Measurements from ENCODE around the gene MRPL16. TPM values are rescaled to one million over a fixed set of nuclear protein-coding genes. Genes with fewer than 3 reads are reported as not detected.

MRPL16 gene
- total and polyA plus RNA-seq, 4 donors = 38.2 to 54.1 (median 40.2) TPM

GRCh38 chr11:59766542-59767224 is 43.9 kb downstream of the MRPL16 start:
- no peak overlapping the region for H3K4me3 ChIP-seq
- H3K36me3 ChIP-seq (ENCODE audit: control insufficient read depth in 4 of 4, insufficient read depth in 4 of 4, low read length in 4 of 4) = no peaks in the 10 kb centered on the region
- no peak overlapping the region for H3K27ac ChIP-seq (ENCODE audit: low read depth in 1 of 2, low read length in 1 of 2)
- WGBS, 2 donors = 79 to 81% methylated on average over 6 of the region's 6 CpGs
- H3K9ac ChIP-seq (ENCODE audit: insufficient read depth in 1 of 2, low read length in 2 of 2) = no peak overlapping the region
- DNase-seq = no peak
- TF ChIP-seq CTCF (IDR thresholded peaks at IDR 0.05; ENCODE audit: control extremely low read depth, extremely low read depth) = no peak
- no peak for ATAC-seq (ENCODE audit: insufficient read depth, low FRiP score)
- peaks cover 0 to 2% (median 0%) of the 10 kb centered on the region in 4 donors for H3K9me3 ChIP-seq (ENCODE audit: control insufficient read depth in 4 of 4, insufficient read depth in 3 of 4, low read length in 3 of 4)
- peaks cover 0 to 39% (median 0%) of the 10 kb centered on the region in 5 donors for H3K4me1 ChIP-seq (ENCODE audit: control insufficient read depth in 5 of 5, insufficient read depth in 5 of 5, low read length in 5 of 5)
- no peaks in the 10 kb centered on the region for H3K27me3 ChIP-seq (ENCODE audit: control insufficient read depth in 3 of 3, insufficient read depth in 3 of 3, low read length in 2 of 3)

GRCh38 chr11:59765068-59765735 is 45.4 kb downstream of the MRPL16 start:
- Histone ChIP-seq H3K4me1 (ENCODE audit: control insufficient read depth in 5 of 5, insufficient read depth in 5 of 5, low read length in 5 of 5) (peaks cover 0 to 36% (median 0%) of the 10 kb centered on the region in 5 donors), H3K27ac (ENCODE audit: low read depth in 1 of 2, low read length in 1 of 2) (peak overlapping the region in 1 of 2 donors; percentile 44), H3K9ac (ENCODE audit: insufficient read depth in 1 of 2, low read length in 2 of 2) (no peak overlapping the region), H3K4me3 (no peak overlapping the region), H3K9me3 (ENCODE audit: control insufficient read depth in 4 of 4, insufficient read depth in 3 of 4, low read length in 3 of 4) (peaks cover 0 to 2% (median 0%) of the 10 kb centered on the region in 4 donors), H3K36me3 (ENCODE audit: control insufficient read depth in 4 of 4, insufficient read depth in 4 of 4, low read length in 4 of 4) (peaks cover 0 to 2% (median 0%) of the 10 kb centered on the region in 4 donors), H3K27me3 (ENCODE audit: control insufficient read depth in 3 of 3, insufficient read depth in 3 of 3, low read length in 2 of 3) (no peaks in the 10 kb centered on the region)
- ATAC-seq (ENCODE audit: insufficient read depth, low FRiP score) (no peak), DNase-seq (peak in 1 of 3 donors; percentile 15)
- TF ChIP-seq CTCF (IDR thresholded peaks at IDR 0.05; ENCODE audit: control extremely low read depth, extremely low read depth) = no peak
- WGBS, 2 donors = 79 to 81% methylated on average over 4 of the region's 4 CpGs

GRCh38 chr11:59761993-59762392 is 48.6 kb downstream of the MRPL16 start:
- peaks cover 0 to 2% (median 0%) of the 10 kb centered on the region in 4 donors for H3K9me3 ChIP-seq (ENCODE audit: control insufficient read depth in 4 of 4, insufficient read depth in 3 of 4, low read length in 3 of 4)
- ATAC-seq (ENCODE audit: insufficient read depth, low FRiP score) (no peak), DNase-seq (no peak)
- no peak for TF ChIP-seq CTCF (IDR thresholded peaks at IDR 0.05; ENCODE audit: control extremely low read depth, extremely low read depth)
- H3K27ac ChIP-seq (ENCODE audit: low read depth in 1 of 2, low read length in 1 of 2) = peak overlapping the region in 1 of 2 donors; percentile 33
- peaks cover 0 to 30% (median 0%) of the 10 kb centered on the region in 5 donors for H3K4me1 ChIP-seq (ENCODE audit: control insufficient read depth in 5 of 5, insufficient read depth in 5 of 5, low read length in 5 of 5)
- 65 to 71% methylated on average over 6 of the region's 6 CpGs for WGBS, 2 donors
- H3K36me3 ChIP-seq (ENCODE audit: control insufficient read depth in 4 of 4, insufficient read depth in 4 of 4, low read length in 4 of 4) = peaks cover 0 to 5% (median 0%) of the 10 kb centered on the region in 4 donors
- H3K9ac ChIP-seq (ENCODE audit: insufficient read depth in 1 of 2, low read length in 2 of 2) = no peak overlapping the region
- peaks cover 0 to 7% (median 0%) of the 10 kb centered on the region in 3 donors for H3K27me3 ChIP-seq (ENCODE audit: control insufficient read depth in 3 of 3, insufficient read depth in 3 of 3, low read length in 2 of 3)
- no peak overlapping the region for H3K4me3 ChIP-seq

Measured in lung (tissue), 12 donors.